HepG2 (cell line): ENCODE data around the gene DDR2. TPM values are rescaled to one million over a fixed set of nuclear protein-coding genes. Genes with fewer than 3 reads are reported as not detected.
A peak's percentile ranks its signal among the peaks of the same experiment; 100 is the strongest.

Experiments used
- FOXA3 ChIP-seq: IDR thresholded peaks from 2 replicates; pipeline ENCODE4 v1.6.1; 2016; ENCODE audit warnings: missing genetic modification reagents, missing compliant biosample characterization
- SALL1 ChIP-seq: sonication (generic); formaldehyde crosslinking; IDR thresholded peaks from 2 replicates; pipeline ENCODE4 v1.8.0; 2022; ENCODE audit warnings: mild to moderate bottlenecking, missing genetic modification reagents
- SMAD3 ChIP-seq: sonication (generic); formaldehyde crosslinking; IDR thresholded peaks from 2 replicates; pipeline ENCODE4 v1.4.0; 2020; ENCODE audit warnings: missing genetic modification reagents
- TSC22D2 ChIP-seq: sonication (generic); formaldehyde crosslinking; IDR thresholded peaks from 2 replicates; pipeline ENCODE4 v1.5.1; 2020; ENCODE audit warnings: missing genetic modification reagents, mild to moderate bottlenecking, borderline replicate concordance
- ZFX ChIP-seq: sonication (generic); formaldehyde crosslinking; IDR thresholded peaks from 2 replicates; pipeline ENCODE4 v1.4.0; 2020; ENCODE audit warnings: mild to moderate bottlenecking, low read depth, missing genetic modification reagents, moderate library complexity
- ZMYM3 ChIP-seq: sonication (generic); formaldehyde crosslinking; IDR thresholded peaks from 2 replicates; pipeline ENCODE4 v1.5.1; 2020; ENCODE audit warnings: mild to moderate bottlenecking, missing genetic modification reagents
- ZNF317 ChIP-seq: sonication (generic); formaldehyde crosslinking; IDR thresholded peaks from 2 replicates; pipeline ENCODE4 v1.5.0; 2020; ENCODE audit warnings: mild to moderate bottlenecking, missing genetic modification reagents
- ZNF510 ChIP-seq: sonication (generic); formaldehyde crosslinking; IDR thresholded peaks from 2 replicates; pipeline ENCODE4 v1.4.0; 2020; ENCODE audit warnings: low read depth, mild to moderate bottlenecking, missing genetic modification reagents
- ZNF556 ChIP-seq: sonication (generic); formaldehyde crosslinking; IDR thresholded peaks from 2 replicates; pipeline ENCODE4 v1.4.0; 2020; ENCODE audit warnings: mild to moderate bottlenecking, missing genetic modification reagents, borderline replicate concordance
- ZNF572 ChIP-seq: sonication (generic); formaldehyde crosslinking; IDR thresholded peaks from 2 replicates; pipeline ENCODE4 v1.5.1; 2020; ENCODE audit warnings: mild to moderate bottlenecking, missing genetic modification reagents
- ZNF792 ChIP-seq: IDR thresholded peaks from 2 replicates; pipeline ENCODE4 v1.6.1; 2016
- ZSCAN9 ChIP-seq: IDR thresholded peaks from 2 replicates; pipeline ENCODE4 v1.6.1; 2016; ENCODE audit warnings: borderline replicate concordance
- polyA plus RNA-seq, 8 experiments: library from polyadenylated mRNA; depleted of rRNA in 3 of 8; stranded (reverse) in 7 of 8; unstranded in 1 of 8; fragments of >200 nt; fragmentation: Illumina TruSeq in 4 of 8; extraction: Trizol in 4 of 8; gene quantifications; 2 replicates each; pipeline versions ENCODE4 v1.2.1 to v1.2.3, GENCODE V29; 2011 to 2016; ENCODE audit warnings: low read depth in 4 of 8, missing spikeins in 1 of 8, mixed read lengths in 1 of 8; ENCODE audit not compliant: insufficient read depth in 1 of 8
- total RNA-seq, 5 experiments: library from RNA; depleted of rRNA; stranded (reverse); fragments of >200 nt; fragmentation: Illumina TruSeq; extraction: Trizol; gene quantifications; 2 replicates each; pipeline ENCODE4 v1.2.3, GENCODE V29; 2016; ENCODE audit warnings: low read depth in 1 of 5
- TF ChIP-seq, protein P1 (sequence below): sonication (generic); formaldehyde crosslinking; IDR thresholded peaks from 2 replicates; pipeline ENCODE4 v1.4.0; 2020; ENCODE audit warnings: missing genetic modification reagents, mild to moderate bottlenecking, borderline replicate concordance
- TF ChIP-seq, protein P2 (sequence below): sonication (generic); formaldehyde crosslinking; IDR thresholded peaks from 2 replicates; pipeline ENCODE4 v1.5.1; 2020; ENCODE audit warnings: mild to moderate bottlenecking, missing genetic modification reagents, moderate library complexity
- TF ChIP-seq, protein P3 (sequence below): sonication (generic); formaldehyde crosslinking; IDR thresholded peaks from 2 replicates; pipeline ENCODE4 v1.5.1; 2020; ENCODE audit warnings: mild to moderate bottlenecking, missing genetic modification reagents
- TF ChIP-seq, protein P4 (sequence below): sonication (generic); formaldehyde crosslinking; IDR thresholded peaks from 2 replicates; pipeline ENCODE4 v1.9.0; 2022; ENCODE audit warnings: low read depth, missing genetic modification reagents
- TF ChIP-seq, protein P5 (sequence below): IDR thresholded peaks from 2 replicates; pipeline ENCODE4 v1.6.1; 2016; ENCODE audit warnings: missing compliant biosample characterization, missing genetic modification reagents, borderline replicate concordance

Gene DDR2
- total and polyA plus RNA-seq, 2 of the 13 experiments (the other 11 are each of a cell fraction or from before 2014, with no cell fraction given) = 0.36 to 0.38 TPM

DNA sequence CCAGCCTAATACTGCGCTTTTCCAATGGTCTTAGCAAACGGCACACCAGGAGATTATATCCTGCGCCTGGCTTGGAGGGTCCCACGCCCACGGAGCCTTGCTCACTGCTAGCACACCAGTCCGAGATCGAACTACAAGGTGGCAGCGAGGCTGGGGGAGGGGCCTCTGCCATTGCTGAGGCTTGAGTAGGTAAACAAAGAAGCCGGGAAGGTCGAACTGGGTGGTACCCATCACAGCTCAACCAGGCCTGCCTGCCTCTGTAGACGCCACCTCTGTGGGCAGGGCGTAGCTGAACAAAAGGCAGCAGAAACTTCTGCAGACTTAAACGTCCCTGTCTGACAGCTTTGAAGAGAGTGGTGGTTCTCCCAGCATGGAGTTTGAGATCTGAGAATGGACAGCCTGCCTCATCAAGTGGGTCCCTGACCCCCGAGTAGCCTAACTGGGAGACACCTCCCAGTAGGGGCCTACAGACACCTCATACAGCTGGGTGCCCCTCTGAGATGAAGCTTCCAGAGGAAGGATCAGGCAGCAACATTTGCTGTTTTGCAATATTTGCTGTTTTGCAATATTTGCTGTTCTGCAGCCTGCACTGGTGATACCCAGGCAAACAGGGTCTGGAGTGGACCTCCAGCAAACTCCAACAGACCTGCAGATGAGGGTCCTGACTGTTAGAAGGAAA, 114.1 kb downstream of the DDR2 start (continued):
- TF ChIP-seq, protein P1, sequence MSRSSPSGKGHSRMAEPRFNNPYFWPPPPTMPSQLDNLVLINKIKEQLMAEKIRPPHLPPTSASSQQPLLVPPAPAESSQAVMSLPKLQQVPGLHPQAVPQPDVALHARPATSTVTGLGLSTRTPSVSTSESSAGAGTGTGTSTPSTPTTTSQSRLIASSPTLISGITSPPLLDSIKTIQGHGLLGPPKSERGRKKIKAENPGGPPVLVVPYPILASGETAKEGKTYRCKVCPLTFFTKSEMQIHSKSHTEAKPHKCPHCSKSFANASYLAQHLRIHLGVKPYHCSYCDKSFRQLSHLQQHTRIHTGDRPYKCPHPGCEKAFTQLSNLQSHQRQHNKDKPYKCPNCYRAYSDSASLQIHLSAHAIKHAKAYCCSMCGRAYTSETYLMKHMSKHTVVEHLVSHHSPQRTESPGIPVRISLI = 0 out of 2 replicates have a peak, but pooled peaks have one; percentile 18
- peak; percentile 52; the same call in 1 of the 2 replicates for TF ChIP-seq ZNF317 (CRISPR knock-in tag)
- peak; percentile 58; the same call in 1 of the 2 replicates for TF ChIP-seq ZNF792 (CRISPR knock-in tag)
- TF ChIP-seq ZSCAN9 (CRISPR knock-in tag) = peak; percentile 62; the same call in 1 of the 2 replicates
- peak; percentile 88 for TF ChIP-seq SMAD3 (CRISPR knock-in tag)
- 0 out of 2 replicates have a peak, but pooled peaks have one; percentile 51 for TF ChIP-seq TSC22D2
- TF ChIP-seq, protein P2, sequence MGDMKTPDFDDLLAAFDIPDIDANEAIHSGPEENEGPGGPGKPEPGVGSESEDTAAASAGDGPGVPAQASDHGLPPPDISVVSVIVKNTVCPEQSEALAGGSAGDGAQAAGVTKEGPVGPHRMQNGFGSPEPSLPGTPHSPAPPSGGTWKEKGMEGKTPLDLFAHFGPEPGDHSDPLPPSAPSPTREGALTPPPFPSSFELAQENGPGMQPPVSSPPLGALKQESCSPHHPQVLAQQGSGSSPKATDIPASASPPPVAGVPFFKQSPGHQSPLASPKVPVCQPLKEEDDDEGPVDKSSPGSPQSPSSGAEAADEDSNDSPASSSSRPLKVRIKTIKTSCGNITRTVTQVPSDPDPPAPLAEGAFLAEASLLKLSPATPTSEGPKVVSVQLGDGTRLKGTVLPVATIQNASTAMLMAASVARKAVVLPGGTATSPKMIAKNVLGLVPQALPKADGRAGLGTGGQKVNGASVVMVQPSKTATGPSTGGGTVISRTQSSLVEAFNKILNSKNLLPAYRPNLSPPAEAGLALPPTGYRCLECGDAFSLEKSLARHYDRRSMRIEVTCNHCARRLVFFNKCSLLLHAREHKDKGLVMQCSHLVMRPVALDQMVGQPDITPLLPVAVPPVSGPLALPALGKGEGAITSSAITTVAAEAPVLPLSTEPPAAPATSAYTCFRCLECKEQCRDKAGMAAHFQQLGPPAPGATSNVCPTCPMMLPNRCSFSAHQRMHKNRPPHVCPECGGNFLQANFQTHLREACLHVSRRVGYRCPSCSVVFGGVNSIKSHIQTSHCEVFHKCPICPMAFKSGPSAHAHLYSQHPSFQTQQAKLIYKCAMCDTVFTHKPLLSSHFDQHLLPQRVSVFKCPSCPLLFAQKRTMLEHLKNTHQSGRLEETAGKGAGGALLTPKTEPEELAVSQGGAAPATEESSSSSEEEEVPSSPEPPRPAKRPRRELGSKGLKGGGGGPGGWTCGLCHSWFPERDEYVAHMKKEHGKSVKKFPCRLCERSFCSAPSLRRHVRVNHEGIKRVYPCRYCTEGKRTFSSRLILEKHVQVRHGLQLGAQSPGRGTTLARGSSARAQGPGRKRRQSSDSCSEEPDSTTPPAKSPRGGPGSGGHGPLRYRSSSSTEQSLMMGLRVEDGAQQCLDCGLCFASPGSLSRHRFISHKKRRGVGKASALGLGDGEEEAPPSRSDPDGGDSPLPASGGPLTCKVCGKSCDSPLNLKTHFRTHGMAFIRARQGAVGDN = peak; percentile 52
- peak; percentile 83; the same call in 1 of the 2 replicates for TF ChIP-seq ZNF572 (CRISPR knock-in tag)
- TF ChIP-seq, protein P3, sequence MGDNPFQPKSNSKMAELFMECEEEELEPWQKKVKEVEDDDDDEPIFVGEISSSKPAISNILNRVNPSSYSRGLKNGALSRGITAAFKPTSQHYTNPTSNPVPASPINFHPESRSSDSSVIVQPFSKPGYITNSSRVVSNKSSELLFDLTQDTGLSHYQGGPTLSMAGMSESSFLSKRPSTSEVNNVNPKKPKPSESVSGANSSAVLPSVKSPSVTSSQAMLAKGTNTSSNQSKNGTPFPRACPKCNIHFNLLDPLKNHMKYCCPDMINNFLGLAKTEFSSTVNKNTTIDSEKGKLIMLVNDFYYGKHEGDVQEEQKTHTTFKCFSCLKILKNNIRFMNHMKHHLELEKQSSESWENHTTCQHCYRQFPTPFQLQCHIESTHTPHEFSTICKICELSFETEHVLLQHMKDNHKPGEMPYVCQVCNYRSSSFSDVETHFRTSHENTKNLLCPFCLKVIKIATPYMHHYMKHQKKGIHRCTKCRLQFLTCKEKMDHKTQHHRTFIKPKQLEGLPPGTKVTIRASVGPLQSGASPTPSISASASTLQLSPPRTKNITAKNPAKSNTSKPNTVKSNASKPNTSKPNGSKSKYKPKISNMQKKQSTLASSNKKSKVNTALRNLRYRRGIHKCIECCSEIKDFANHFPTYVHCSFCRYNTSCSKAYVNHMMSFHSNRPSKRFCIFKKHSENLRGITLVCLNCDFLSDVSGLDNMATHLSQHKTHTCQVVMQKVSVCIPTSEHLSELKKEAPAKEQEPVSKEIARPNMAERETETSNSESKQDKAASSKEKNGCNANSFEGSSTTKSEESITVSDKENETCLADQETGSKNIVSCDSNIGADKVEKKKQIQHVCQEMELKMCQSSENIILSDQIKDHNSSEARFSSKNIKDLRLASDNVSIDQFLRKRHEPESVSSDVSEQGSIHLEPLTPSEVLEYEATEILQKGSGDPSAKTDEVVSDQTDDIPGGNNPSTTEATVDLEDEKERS (CRISPR knock-in tag) = peak; percentile 93; the same call in 1 of the 2 replicates
- TF ChIP-seq, protein P4, sequence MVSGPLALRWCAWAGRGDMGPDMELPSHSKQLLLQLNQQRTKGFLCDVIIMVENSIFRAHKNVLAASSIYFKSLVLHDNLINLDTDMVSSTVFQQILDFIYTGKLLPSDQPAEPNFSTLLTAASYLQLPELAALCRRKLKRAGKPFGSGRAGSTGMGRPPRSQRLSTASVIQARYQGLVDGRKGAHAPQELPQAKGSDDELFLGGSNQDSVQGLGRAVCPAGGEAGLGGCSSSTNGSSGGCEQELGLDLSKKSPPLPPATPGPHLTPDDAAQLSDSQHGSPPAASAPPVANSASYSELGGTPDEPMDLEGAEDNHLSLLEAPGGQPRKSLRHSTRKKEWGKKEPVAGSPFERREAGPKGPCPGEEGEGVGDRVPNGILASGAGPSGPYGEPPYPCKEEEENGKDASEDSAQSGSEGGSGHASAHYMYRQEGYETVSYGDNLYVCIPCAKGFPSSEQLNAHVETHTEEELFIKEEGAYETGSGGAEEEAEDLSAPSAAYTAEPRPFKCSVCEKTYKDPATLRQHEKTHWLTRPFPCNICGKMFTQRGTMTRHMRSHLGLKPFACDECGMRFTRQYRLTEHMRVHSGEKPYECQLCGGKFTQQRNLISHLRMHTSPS (CRISPR knock-in tag) = peak; percentile 56
- TF ChIP-seq SALL1 (CRISPR knock-in tag) = peak; percentile 93
- TF ChIP-seq ZNF556 (CRISPR knock-in tag) = peak; percentile 47; the same call in 1 of the 2 replicates
- peak; percentile 97 for TF ChIP-seq FOXA3 (CRISPR knock-in tag)
- 0 out of 2 replicates have a peak, but pooled peaks have one; percentile 2 for TF ChIP-seq ZNF510 (CRISPR knock-in tag)
- TF ChIP-seq, protein P5, sequence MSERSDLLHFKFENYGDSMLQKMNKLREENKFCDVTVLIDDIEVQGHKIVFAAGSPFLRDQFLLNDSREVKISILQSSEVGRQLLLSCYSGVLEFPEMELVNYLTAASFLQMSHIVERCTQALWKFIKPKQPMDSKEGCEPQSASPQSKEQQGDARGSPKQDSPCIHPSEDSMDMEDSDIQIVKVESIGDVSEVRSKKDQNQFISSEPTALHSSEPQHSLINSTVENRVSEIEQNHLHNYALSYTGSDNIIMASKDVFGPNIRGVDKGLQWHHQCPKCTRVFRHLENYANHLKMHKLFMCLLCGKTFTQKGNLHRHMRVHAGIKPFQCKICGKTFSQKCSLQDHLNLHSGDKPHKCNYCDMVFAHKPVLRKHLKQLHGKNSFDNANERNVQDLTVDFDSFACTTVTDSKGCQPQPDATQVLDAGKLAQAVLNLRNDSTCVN (CRISPR knock-in tag) = 0 out of 2 replicates have a peak, but pooled peaks have one; percentile 35
- peak; percentile 61 for TF ChIP-seq ZFX
- peak; percentile 72; the same call in 1 of the 2 replicates for TF ChIP-seq ZMYM3 (CRISPR knock-in tag)
